ENCODE data around the gene BMP8A.

- TF ChIP-seq ATF3 (IDR thresholded peaks at IDR 0.05) (no peak), POLR2AphosphoS5 (IDR thresholded peaks at IDR 0.05; ENCODE audit: low read depth, low read length) (no peak), POLR2A (IDR thresholded peaks at IDR 0.05; ENCODE audit: borderline replicate concordance, extremely low read depth, insufficient read depth, insufficient read length) (no peak), EZH2 (IDR thresholded peaks at IDR 0.05) (no peak), EGR1 (IDR thresholded peaks at IDR 0.05; ENCODE audit: low read depth) (no peak), SP1 (IDR thresholded peaks at IDR 0.05; ENCODE audit: low read depth) (no peak)
- TF ChIP-seq, protein P1, sequence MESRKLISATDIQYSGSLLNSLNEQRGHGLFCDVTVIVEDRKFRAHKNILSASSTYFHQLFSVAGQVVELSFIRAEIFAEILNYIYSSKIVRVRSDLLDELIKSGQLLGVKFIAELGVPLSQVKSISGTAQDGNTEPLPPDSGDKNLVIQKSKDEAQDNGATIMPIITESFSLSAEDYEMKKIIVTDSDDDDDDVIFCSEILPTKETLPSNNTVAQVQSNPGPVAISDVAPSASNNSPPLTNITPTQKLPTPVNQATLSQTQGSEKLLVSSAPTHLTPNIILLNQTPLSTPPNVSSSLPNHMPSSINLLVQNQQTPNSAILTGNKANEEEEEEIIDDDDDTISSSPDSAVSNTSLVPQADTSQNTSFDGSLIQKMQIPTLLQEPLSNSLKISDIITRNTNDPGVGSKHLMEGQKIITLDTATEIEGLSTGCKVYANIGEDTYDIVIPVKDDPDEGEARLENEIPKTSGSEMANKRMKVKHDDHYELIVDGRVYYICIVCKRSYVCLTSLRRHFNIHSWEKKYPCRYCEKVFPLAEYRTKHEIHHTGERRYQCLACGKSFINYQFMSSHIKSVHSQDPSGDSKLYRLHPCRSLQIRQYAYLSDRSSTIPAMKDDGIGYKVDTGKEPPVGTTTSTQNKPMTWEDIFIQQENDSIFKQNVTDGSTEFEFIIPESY (IDR thresholded peaks at IDR 0.05; ENCODE audit: extremely low read depth, insufficient replicate concordance, low read length), result no peak
Measured at GRCh38 chr1:39508857-39509305, 17.4 kb downstream of the BMP8A start.

Data from HCT116 (cell line).